Adipose tissue (tissue), 3 donors: ENCODE measurements around the gene TMIE. TPM values are rescaled to one million over a fixed set of nuclear protein-coding genes. Genes with fewer than 3 reads are reported as not detected.
"Not testable (repeated sequence)": the region's sequence is repeated elsewhere in the genome, so short reads cannot be mapped to it uniquely, and the experiment has no call there.

Experiments used
- H3K27ac ChIP-seq: one replicate; pipeline ENCODE4 v1.5.1; 2013; ENCODE audit warnings: low read depth, low read length
- WGBS, 3 donors: extraction: QIAGEN DNeasy Blood & Tissue Kit; methylation state at CpG; one replicate each; pipeline ENCODE4 v1.1.7; 2013; 5-methylcytosine and 5-hydroxymethylcytosine counted together
- polyA plus RNA-seq, 3 donors: library from polyadenylated mRNA; stranded (reverse); fragments of 200-250 nt; gene quantifications; one replicate each; pipeline ENCODE4 v1.2.3, GENCODE V29; 2013
- donor health status: healthy with polysubstance abuse.
- donor health status: Bipolar disorder and iron deficiency.
- donor health status: healthy.

Gene TMIE
- polyA plus RNA-seq, 3 donors, result 0.14 to 0.34 (median 0.33) TPM

DNA sequence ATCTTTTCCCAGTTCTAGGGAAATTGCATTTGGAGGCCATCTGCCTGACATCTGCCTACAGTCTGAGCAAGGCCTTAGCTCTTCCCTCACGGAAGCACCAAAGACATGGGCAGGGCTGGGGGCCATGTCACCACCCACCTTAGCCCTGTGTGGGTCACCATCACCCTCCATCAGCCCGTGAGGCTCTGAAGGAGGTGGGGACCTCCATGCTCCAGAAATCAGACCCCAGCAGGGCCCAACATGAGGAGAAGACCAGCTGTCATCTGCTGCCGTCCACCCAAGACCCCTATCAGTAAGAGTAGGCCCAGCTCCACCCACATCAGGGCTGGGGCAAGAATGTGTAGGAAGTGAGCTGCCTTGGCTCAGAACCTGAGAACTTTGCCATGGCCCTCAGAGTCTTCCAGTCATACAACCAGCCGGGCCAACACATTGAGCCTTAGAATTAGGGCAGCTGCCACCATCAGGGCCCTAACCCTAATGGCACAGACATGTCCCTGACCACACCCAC, 1.9 kb downstream of the TMIE start:
- H3K27ac ChIP-seq, result no peak overlapping the region
- WGBS, 3 donors, result 86 to 94% (median 91%) methylated on average over 4 of the region's 4 CpGs

DNA sequence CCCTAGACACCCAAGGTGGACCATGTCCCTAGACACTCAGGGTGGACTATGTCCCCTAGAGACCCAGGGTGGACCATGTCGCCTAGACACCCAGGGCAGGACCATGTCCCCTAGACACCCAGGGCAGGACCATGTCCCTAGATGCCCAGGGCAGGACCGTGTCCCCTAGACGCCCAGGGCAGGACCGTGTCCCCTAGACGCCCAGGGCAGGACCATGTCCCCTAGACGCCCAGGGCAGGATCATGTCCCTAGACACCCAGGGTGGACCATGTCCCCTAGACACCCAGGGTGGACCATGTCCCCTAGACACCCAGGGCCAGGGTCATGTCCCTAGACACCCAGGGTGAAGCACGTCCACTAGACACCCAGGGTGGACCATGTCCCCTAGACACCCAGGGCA, 3.2 kb downstream of the TMIE start:
- not testable (repeated sequence) for H3K27ac ChIP-seq
- WGBS, 3 donors, result 28 to 45% (median 40%) methylated on average over 7 of the region's 7 CpGs

DNA sequence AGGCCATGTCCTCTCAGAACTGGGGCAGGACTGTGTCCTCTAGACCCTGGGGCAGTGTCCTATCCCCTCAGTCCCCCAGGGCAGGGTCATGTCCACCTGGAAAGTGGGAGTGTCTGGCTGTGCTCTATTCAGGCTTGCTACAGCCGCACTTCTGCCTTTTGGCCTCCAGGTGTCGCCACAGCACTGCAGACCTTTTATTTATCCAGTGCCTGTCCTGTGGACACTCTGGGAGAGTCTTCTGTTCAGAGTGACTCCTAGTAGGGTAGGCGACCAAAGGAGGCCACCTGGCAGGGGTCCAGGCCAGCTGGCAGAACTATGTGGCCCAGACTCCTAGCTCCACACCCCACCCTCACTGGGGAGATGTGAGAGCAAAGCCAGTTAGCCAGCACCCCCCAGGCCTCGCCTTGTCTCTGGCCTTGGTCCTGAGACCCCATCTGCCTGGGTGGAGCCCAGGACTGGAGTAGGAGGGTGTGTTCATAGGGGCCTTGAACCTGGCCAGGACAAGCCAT, 3.9 kb downstream of the TMIE start:
- WGBS, 3 donors, result 23 to 27% (median 24%) methylated on average over 4 of the region's 4 CpGs
- no peak overlapping the region for H3K27ac ChIP-seq

DNA sequence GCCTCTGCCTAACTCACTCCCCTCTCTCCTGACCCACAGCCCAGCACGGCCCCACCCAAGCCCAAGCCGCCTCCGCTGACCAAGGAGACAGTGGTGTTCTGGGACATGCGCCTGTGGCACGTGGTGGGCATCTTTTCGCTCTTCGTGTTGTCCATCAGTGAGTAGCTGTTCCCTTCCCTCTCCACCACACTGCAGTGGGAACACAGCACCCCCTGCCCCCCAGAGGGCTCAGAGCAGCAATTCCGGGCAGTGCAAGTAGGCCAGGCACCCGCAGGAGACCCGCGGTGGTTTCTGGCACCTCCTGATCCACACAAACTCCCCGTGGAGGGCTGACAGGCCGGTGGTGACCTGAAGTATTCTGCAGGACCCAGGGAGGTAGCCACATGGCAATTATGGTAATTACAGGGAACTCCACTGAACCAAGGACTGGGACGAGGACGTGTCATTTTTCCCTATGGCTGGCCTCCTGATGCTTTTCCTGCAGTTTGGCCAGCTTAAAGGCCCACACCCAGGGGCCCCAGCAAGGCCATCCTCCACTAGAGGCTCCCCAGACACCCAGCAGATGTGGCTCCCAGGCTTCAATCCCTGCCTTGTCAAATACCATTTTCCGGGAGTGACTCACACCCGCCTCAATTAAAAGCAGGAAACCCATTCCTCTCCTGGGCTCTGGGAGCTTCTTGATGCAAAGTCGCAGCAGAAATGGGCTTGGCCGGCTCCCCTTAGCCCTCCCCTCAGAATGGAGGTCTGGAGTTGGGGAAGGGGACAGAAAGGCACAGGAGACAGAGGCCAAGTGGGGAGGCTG, 4.8 kb downstream of the TMIE start:
- 70 to 74% (median 72%) methylated on average over 19 of the region's 19 CpGs for WGBS, 3 donors

DNA sequence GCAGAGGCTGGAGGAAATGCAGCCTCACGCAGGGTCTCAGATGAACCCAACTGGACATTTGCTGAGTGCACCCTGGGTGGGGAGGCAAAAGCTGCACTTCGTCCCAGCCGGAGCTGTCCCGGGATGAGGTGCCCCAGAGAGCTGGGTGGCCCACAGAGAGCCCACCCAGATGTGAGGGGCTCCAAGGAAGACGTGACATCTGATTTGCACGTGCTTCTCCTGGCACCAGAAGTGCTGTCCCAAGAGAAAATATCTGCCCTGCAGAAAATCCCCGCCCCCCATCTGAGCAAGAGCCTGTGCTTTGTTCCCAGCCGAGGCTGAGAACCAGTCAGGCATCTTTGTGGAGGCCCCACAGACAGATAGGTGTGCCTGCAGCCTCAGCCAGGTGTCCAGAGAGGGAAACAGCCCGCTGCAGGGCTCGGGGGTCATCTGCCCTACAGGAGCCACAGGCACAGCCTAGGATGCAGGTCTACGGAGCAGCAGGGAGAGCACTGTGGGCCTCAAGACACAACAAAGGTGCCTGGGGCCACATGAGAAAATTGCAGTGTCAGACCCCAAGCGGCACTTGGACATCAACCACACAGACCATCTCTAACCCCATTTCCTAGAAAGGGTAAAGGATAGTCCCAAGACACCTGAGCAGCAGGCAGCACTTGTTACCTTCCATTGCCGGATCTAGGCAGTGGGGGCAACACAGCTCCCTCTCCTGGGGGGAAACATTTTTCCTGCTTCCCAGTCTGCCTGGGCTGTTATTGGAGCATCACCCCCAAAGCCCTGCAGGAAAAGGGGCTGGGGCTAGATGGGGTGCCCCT, 5.8 kb downstream of the TMIE start:
- 70 to 80% (median 79%) methylated on average over 13 of the region's 13 CpGs for WGBS, 3 donors
- H3K27ac ChIP-seq, result no peak overlapping the region

More for the DNA sequence above, 4.8 kb downstream of the TMIE start:
- no peak overlapping the region for H3K27ac ChIP-seq

DNA sequence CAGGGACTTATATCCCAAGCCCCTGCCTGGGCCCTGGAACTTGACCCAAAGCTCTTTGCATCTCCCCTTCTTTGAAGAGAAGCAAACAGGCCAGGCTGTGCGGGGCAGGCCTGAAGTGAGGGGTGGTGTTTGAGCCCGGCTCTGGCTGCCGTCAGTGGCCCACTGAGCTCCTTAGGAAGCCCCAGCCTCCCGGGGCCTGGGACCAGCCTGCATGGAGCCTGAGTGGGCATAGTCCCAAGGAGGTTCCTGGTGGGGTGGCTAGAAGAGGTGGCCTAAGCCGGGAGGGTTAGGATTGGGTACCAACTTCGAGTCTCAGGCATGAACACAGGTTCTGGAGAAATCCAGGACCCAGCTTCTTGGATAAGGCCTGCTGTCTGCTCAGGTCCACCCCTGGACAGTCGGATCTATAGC, 6.4 kb downstream of the TMIE start:
- 73 to 95% (median 93%) methylated on average over 7 of the region's 7 CpGs for WGBS, 3 donors
- no peak overlapping the region for H3K27ac ChIP-seq

DNA sequence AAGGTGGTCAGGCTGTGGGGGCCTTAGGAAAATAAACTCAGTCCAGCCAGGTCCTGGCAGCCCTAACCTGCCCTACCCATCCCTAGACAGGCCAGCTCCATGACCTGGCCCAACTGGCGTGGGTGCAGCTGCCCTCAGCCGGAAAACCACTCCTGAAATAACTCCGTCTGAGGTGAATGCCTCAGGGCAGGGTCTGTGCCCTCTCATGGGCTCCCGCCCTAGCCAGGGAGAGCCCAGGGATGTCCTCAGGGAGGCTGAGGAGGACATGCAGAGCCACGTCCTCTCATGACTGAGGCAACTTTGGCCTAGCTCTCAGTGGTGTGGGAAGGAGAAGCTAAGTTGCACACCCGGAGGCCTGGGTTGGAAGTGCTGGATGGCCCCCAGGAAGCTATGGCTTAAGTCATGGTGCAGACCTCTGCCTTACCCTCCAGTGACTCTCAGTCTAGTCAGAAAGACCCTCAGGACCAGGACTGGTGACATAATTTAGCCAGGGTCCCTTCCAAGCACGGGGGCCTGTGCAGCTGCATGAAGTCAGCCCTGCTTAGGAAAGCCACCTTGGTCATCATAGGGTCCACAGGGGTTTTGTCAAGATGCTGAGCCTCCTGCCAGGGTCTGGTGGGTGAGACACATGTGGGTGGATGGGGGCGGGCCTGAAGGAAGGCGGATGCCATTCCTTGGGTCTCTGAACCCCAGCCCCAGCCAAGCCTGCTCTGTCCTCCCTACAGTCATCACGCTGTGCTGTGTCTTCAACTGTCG, 7.4 kb downstream of the TMIE start:
- H3K27ac ChIP-seq, result no peak overlapping the region
- 78 to 87% (median 82%) methylated on average over 11 of the region's 11 CpGs for WGBS, 3 donors

DNA sequence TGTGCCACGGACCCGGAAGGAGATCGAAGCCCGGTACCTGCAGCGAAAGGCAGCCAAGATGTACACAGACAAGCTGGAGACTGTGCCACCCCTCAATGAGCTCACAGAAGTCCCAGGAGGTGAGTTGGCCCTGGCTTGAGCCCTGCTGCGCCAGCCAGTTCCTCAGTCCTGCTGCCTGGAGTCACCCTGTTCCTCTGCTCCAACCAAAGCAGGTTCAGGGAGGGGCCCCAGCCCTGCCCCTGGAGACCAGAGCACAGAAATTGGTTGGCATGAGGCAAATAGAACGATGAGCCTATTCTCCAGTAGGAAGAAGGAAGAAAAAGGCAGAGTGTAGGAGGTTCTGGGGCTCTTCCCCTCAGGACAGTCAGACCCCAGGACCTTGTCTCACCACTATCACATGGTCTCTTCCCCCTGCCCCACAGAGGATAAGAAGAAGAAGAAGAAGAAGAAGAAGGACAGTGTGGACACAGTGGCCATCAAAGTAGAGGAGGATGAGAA, 8.0 kb downstream of the TMIE start:
- H3K27ac ChIP-seq, result no peak overlapping the region
- WGBS, 3 donors, result 91 to 96% (median 92%) methylated on average over 7 of the region's 7 CpGs

DNA sequence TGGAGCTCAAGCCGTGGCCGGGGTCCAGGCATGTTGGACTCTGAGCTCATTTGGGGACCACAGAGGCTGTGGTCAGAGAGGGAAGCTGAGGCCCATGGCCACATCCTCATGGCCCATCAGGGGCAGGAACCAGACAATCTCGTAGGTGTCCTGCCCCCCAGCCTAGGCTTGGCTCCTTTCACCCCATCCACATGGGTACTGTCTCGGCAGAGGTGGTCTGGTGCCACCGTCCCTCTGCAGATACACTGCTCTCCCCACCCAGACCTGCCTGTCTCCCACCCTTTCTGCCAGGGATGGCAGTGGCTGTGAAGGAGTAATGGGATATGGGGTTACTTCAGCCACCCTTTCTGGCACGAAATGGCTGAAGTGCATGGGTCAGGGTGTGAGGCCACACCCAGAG, 8.5 kb downstream of the TMIE start:
- no peak overlapping the region for H3K27ac ChIP-seq
- 85 to 93% (median 89%) methylated on average over 6 of the region's 6 CpGs for WGBS, 3 donors

DNA sequence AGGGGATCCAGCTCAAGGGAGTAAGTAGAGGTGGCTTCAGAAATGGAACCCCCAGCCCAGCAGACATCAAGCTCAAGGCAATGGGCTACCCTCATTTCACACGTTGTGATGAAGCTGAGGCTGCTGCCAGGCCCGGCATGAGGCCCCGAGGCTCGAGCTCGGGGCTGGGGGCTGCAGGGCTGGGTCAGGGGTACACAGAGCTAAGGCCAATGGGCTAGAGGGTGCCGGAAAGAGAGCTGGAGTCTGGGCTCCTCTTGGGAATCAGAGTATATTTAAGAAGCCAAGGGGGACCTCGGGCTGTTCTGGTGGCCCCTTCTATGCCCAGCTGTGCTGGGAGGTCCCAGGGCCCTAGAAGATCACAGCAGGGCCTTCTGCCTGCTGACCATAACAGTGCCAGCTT, 9.0 kb downstream of the TMIE start:
- H3K27ac ChIP-seq, result no peak overlapping the region
- WGBS, 3 donors, result 76 to 94% (median 91%) methylated on average over 7 of the region's 7 CpGs

DNA sequence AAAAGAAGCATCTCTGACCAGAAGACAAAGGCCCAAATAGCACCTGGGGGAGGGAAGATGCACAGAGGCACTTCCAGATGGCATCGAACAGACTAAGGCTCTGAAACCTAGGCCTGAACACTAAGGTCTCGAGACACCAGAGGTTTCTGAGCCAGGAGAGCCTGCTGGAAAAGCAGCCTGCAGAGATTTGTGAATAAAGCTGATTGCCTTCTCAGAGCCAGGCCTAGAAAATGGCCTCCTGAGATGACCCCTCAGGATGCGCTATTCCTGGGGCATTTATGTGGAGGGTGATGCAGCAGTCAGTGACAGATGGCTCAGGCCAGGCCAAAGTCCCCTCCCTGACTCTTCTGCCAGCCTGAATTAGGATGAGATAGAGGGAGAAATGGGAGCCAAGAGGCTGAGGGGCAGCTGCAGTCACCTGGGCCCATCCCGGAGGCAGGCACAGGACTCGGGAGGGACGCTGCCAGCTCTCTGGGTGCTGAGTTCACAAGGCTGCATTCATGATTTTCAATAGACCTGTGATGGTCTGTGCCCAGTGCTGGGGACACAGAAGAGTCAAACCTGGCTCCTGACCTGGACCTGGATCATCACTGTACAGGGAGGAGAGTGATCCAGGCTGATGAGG, 9.6 kb downstream of the TMIE start:
- 91 to 97% (median 96%) methylated on average over 6 of the region's 6 CpGs for WGBS, 3 donors
- no peak overlapping the region for H3K27ac ChIP-seq

DNA sequence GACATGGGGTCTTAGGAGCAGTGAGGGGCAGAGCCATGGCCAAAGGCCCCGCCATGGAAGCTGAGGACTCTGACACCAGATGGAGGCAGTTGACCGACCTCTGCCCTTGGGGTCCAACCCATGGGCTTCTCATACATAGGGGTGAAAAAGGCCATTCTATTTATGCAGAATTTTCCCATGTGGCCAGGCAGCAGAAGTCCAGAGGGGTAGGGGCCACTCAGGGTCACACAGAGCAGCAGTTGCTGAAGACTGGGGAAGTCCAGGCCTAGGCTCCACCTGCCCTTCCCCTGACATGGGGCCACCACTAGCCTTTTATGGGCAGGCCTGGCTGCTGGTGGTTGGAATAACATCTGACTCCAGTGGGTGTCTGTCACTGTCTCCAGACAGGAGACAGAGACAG, 10.1 kb downstream of the TMIE start:
- WGBS, 3 donors, result 88 to 100% (median 92%) methylated on average over 2 of the region's 2 CpGs

DNA sequence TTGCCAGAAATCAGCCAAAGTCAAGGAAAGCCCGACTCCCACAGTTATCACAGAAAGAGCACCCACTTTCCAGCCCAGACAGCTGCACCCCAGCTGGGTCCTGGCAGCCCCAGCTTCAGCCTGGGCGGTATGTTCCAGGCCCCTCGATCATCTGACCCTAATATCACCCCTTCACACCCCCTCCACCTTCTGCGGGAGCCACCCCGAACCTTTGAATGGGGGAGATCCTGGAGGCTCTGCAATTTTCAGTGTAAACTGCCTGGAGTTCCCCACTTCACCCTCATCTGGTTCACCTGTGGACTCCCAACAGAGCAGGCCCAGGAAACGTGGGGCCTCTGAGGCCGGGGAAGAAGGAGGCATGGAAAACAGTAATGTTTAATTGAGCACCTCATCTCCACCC, 10.6 kb downstream of the TMIE start:
- 81 to 90% (median 89%) methylated on average over 7 of the region's 7 CpGs for WGBS, 3 donors
- H3K27ac ChIP-seq, result no peak overlapping the region

More for the DNA sequence above, 10.1 kb downstream of the TMIE start:
- H3K27ac ChIP-seq, result no peak overlapping the region

DNA sequence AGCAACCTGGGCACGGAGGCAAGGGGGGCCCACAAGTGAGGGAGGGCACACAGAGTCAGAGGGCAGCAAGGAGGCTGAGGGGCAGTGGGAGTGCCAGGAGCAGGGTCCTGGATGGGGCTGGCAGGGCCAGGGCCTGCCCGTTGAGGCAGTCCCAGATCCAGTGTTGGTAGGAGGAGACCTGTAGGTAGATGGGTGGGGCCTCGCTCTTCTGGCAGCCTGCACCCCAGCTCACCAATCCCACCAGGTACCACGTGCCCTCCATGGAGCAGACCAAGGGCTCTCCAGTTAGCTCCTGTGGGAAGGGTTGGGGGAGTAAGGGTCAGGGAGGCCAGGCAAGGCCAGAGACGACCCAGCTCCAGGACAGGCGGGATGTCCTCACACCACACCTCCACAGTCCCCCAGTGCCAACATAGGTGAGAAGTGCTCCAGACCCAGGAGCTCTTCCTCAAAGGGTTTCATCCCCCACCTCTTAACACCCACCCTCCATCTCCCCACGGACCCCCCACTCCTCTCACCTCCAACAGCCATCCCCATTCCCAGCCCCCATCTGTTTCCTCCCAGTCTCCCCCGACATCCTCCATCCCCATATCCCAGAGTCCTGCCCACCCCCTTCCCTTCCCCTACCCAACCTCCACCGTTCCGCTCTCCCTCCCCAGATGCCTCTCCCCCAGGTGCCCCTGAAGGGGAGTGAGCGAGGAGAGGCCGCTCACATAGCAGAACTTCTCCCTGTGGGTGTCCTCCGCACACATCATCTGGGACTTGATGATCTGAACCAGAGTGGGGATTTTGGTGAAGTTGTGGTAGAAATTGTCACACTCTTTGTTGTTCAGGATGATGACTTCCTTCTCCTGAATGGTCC, 11.2 kb downstream of the TMIE start:
- WGBS, 3 donors, result 85 to 91% (median 88%) methylated on average over 13 of the region's 13 CpGs
- no peak overlapping the region for H3K27ac ChIP-seq

DNA sequence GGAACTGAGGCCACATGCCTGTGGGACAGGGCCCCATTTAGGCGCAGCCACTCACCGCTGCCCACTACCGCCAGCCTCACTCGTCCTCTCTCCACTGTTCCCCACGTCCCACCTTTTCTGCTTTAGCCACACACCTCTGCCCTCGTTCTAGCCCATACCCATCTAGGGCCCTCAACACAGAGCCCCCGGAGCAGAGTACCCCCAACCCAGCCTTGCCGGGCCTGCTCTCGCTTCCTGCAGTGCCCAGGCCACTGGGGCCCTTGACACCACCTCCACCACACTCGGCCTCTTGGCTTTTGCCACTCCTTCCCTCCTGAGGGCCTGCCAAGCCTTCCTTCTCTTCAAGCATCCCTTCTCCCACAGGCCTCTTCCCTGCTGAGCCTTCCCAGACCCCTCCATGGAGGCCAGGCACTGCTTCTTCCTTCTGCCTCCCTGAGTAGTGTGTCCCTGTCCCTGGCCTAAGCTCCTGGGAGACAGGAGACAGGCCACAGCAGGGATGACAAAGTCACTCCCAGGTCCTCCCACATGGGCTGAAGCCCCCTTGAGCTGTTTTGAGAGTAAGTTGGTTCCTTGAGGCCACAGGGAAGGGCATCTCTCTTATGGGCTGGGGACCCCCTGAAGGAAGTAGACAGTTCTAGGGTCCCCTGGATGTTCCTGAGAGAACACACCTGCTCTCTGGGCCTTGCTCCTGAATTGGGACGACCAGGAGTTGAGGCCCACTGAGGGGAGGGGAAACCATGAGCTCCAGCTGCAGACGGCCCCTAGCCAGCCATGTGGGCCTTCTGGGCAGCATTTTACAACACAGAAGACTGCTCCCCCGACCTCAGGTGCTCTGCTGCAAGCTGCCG, 12.1 kb downstream of the TMIE start:
- H3K27ac ChIP-seq, result no peak overlapping the region
- 80 to 87% (median 86%) methylated on average over 14 of the region's 14 CpGs for WGBS, 3 donors

DNA sequence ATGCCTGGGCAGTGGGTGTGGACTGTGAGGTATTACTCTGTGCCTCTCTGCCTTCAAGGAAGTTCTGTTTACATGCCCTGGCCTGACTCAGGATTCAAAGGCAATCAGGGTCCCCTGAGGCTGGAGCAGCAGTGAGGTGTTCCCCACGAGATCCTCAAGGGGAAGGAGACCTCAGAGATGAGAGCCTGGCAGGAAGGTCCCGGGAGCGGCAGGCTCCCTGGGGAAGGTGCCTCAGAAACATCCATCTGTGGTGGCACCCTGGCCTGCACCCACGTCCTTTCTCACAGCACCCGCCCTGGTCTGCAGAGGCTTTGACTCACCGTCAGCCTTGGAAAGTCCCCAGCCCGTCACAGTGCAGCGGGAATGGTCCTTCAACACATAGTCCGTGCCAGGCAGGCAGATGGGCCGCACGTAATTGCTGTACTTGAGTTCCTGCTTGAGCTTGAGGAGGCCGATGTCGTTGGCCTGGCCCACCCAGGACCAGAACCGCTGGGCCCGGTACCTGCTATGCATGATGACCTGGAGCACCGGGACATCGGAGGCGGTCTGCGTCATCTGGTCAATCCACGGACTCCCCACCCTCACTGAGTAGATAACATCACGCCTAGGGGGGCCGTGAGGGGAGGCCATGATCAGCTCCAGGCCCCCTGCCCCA, 12.8 kb downstream of the TMIE start:
- no peak overlapping the region for H3K27ac ChIP-seq
- 88 to 93% (median 91%) methylated on average over 22 of the region's 22 CpGs for WGBS, 3 donors
